Activated naive CD4-positive, alpha-beta T cell treated with anti-CD3 and anti-CD28 coated beads for 36 hours (primary cell): ENCODE results near the gene TSPAN14. TPM values are rescaled to one million over a fixed set of nuclear protein-coding genes. Genes with fewer than 3 reads are reported as not detected.
"Not testable (repeated sequence)": the region's sequence is repeated elsewhere in the genome, so short reads cannot be mapped to it uniquely, and the experiment has no call there.

Source experiments
- CTCF ChIA-PET: fragments of 350-600 bp; sonication (Branson Sonifier 250); formaldehyde crosslinking; loops from one replicate; lab custom pipeline; 2021; ENCODE audit warnings: antibody characterized with exemption; lab: Charles Lee
- DNase-seq: peaks from one replicate; pipeline ENCODE4 v3.0.0-alpha.2; 2020
- H3K27ac Mint-ChIP-seq: one replicate; pipeline ENCODE4 v1.8.0; 2021; ENCODE audit warnings: mild to moderate bottlenecking, mixed read lengths
- H3K27me3 Mint-ChIP-seq: one replicate; pipeline ENCODE4 v1.8.0; 2021; ENCODE audit warnings: low read depth, mixed read lengths
- H3K36me3 Mint-ChIP-seq: one replicate; pipeline ENCODE4 v1.8.0; 2021; ENCODE audit warnings: low read depth, mixed read lengths
- H3K4me1 Mint-ChIP-seq: one replicate; pipeline ENCODE4 v1.8.0; 2021; ENCODE audit warnings: low read depth, mixed read lengths
- H3K4me3 Mint-ChIP-seq: one replicate; pipeline ENCODE4 v1.8.0; 2021; ENCODE audit warnings: mild to moderate bottlenecking, moderate library complexity, mixed read lengths
- H3K9me3 Mint-ChIP-seq: one replicate; pipeline ENCODE4 v1.8.0; 2021; ENCODE audit warnings: mixed read lengths
- intact Hi-C: fragments of 100-400 bp; cut with micrococcal nuclease; formaldehyde crosslinking; loops from one replicate; pipeline ENCODE4 v1.15.1; 2023
- total RNA-seq, 2 experiments: library from RNA; stranded (reverse); gene quantifications; one replicate each; pipeline ENCODE4 v1.2.3, GENCODE V29; 2021

TSPAN14 gene
- total RNA-seq, 2 experiments from 2014 or later = 33.5 to 35.5 TPM

GRCh38 chr10:80412486-80412885 lies 41.6 kb upstream of the TSPAN14 start:
- Mint-ChIP-seq H3K4me3 (no peak overlapping the region), H3K36me3 (no peaks in the 10 kb centered on the region), H3K9me3 (no peaks in the 10 kb centered on the region), H3K27me3 (no peaks in the 10 kb centered on the region), H3K27ac (no peak overlapping the region), H3K4me1 (peaks cover 32% of the 10 kb centered on the region)
- intact Hi-C loops = no loop called here
- CTCF ChIA-PET = interaction anchor here (1.4 to 2.9 kb wide), 2 partner anchors 35 to 93 kb away, joined by 7 to 9 read pairs; no protein-coding TSS in a partner anchor
- peak; percentile 31 for DNase-seq

GRCh38 chr10:80413271-80413996 lies 40.7 kb upstream of the TSPAN14 start:
- Mint-ChIP-seq H3K4me3 (no peak overlapping the region), H3K27me3 (no peaks in the 10 kb centered on the region), H3K4me1 (peaks cover 27% of the 10 kb centered on the region), H3K27ac (peak overlapping the region; percentile 14), H3K36me3 (no peaks in the 10 kb centered on the region), H3K9me3 (no peaks in the 10 kb centered on the region)
- DNase-seq = peak; percentile 23
- CTCF ChIA-PET = interaction anchor here (0.5 to 1.1 kb wide), 2 partner anchors 13 to 35 kb away, joined by 3 to 5 read pairs; no protein-coding TSS in a partner anchor
- intact Hi-C loops = no loop called here

- Mint-ChIP-seq H3K9me3 (no peaks in the 10 kb centered on the region), H3K4me1 (peaks cover 25% of the 10 kb centered on the region), H3K27ac (no peak overlapping the region), H3K4me3 (no peak overlapping the region), H3K27me3 (no peaks in the 10 kb centered on the region), H3K36me3 (no peaks in the 10 kb centered on the region)
- DNase-seq = no peak
- intact Hi-C loops = no loop called here
- CTCF ChIA-PET = interaction anchor here (1.1 kb wide), 1 partner anchor 36 kb away, joined by 5 read pairs; no protein-coding TSS in a partner anchor
Observed at GRCh38 chr10:80414142-80414895, 39.8 kb upstream of the TSPAN14 start.

- no peak for DNase-seq
- Mint-ChIP-seq H3K27me3 (no peaks in the 10 kb centered on the region), H3K27ac (no peak overlapping the region), H3K9me3 (no peaks in the 10 kb centered on the region), H3K36me3 (no peaks in the 10 kb centered on the region), H3K4me3 (no peak overlapping the region), H3K4me1 (peaks cover 20% of the 10 kb centered on the region)
- CTCF ChIA-PET = interaction anchor here (0.6 kb wide), 1 partner anchor 20 kb away, joined by 3 read pairs; no protein-coding TSS in a partner anchor
- intact Hi-C loops = no loop called here
Observed at GRCh38 chr10:80415734-80416478, 38.2 kb upstream of the TSPAN14 start.

DNA sequence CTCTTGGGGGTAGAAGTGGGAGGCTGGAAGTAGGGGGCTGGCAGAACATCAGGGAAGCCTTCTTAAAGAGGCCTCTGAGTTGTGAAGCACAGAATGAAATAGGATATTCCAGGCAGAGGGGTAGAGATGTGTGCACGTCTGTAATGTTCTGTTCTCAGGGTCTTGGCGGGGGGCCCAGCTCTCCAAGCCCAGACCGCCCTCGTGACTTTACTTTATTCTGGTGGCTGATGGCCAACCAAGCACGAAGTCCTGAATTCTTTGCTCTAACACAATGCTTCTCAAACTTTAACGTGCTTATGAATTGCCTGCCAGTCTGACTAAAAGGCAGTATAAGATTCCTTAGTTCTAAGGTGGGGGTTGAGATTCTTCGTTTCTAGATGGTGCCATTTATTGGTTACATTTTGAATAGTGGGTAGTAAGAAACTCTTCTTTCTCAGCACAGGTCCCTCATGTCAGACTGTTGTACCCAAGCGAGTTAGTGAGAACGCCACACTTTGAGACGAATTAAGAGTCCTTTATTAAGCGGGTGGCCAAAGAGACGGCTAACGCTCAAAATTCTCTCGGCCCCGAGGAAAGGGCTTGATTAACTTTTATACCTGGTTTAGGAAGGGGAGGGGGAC lies 37.5 kb upstream of the TSPAN14 start:
- H3K27me3 Mint-ChIP-seq = no peaks in the 10 kb centered on the region
- no peaks in the 10 kb centered on the region for H3K9me3 Mint-ChIP-seq
- H3K27ac Mint-ChIP-seq = no peak overlapping the region
- no peak overlapping the region for H3K4me3 Mint-ChIP-seq
- CTCF ChIA-PET = no interaction called here
- peaks cover 19% of the 10 kb centered on the region for H3K4me1 Mint-ChIP-seq
- no peak for DNase-seq
- no peaks in the 10 kb centered on the region for H3K36me3 Mint-ChIP-seq
- intact Hi-C loops = no loop called here

DNA sequence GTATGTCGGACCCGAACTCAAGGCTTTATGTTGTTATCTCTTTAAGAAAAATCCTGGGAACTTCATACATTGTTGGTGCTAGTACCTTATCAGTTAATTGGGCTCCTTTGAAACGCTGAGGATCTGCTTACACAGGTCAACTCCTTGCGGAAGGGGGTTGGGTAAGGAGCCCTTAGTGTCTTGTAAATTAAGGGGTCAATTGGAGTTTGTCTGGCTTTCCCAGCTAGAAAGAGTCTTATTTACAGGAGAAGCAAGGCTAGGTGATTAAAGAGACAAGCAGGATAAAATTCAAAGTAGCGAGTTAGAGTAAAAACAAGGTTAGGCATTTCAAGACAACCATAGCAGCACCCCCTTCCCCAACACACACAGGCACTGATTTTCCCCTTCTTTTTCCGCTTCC lies 36.9 kb upstream of the TSPAN14 start:
- CTCF ChIA-PET = not testable (repeated sequence)

DNA sequence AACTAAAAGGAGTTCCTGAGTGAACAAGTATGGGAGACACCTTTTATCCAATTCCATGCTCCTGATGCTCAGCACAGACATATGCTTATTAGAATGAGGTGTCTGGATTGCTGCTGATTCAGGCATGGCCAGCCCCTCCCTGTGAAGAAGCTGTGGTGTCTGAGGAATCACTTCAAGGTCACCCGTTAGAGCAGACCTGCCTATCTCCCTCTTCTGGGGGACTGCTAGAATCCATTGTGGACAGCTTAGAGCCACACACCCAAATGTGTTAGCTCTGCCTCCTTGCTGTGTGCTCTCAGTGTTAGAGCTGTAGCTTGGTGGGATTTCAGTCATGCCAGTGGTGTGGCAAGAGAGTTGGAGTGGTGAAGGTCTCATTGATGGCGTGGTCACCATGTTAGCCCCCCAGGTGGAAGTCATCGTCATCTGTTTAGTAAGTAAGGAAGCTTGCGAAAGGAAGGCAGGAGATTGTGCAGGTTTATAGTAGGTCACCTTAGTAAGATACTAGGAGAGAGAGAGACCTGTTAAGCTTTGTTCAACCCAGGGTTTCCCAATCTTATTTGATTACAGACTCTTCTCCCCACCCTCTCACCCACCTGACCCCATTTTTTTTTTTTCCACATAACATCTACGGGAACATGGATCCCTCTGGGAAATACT lies 32.9 kb upstream of the TSPAN14 start:
- CTCF ChIA-PET = interaction anchor here (0.6 to 2.1 kb wide), 4 partner anchors 43 to 176 kb away, joined by 4 to 9 read pairs (median 4); no protein-coding TSS in a partner anchor

More for the DNA sequence above, 36.9 kb upstream of the TSPAN14 start:
- H3K27ac Mint-ChIP-seq, H3K4me3 Mint-ChIP-seq, H3K36me3 Mint-ChIP-seq, H3K27me3 Mint-ChIP-seq, H3K9me3 Mint-ChIP-seq, DNase-seq, intact Hi-C loops: not testable (repeated sequence)
- H3K4me1 Mint-ChIP-seq = peaks cover 15% of the 10 kb centered on the region

GRCh38 chr10:80421707-80422536 lies 32.2 kb upstream of the TSPAN14 start:
- no peak overlapping the region for H3K4me3 Mint-ChIP-seq
- H3K9me3 Mint-ChIP-seq = no peaks in the 10 kb centered on the region
- CTCF ChIA-PET = interaction anchor here (0.8 to 2.1 kb wide), 4 partner anchors 22 to 175 kb away, joined by 3 to 9 read pairs (median 4); no protein-coding TSS in a partner anchor
- H3K4me1 Mint-ChIP-seq = no peaks in the 10 kb centered on the region
- H3K27ac Mint-ChIP-seq = no peak overlapping the region
- peaks cover 7% of the 10 kb centered on the region for H3K36me3 Mint-ChIP-seq
- DNase-seq = no peak
- intact Hi-C loops = no loop called here
- H3K27me3 Mint-ChIP-seq = no peaks in the 10 kb centered on the region

More for the DNA sequence above, 32.9 kb upstream of the TSPAN14 start:
- Mint-ChIP-seq H3K4me3 (no peak overlapping the region), H3K27me3 (no peaks in the 10 kb centered on the region), H3K4me1 (no peaks in the 10 kb centered on the region), H3K36me3 (peaks cover 7% of the 10 kb centered on the region), H3K27ac (no peak overlapping the region), H3K9me3 (no peaks in the 10 kb centered on the region)
- intact Hi-C loops = no loop called here
- DNase-seq = no peak

GRCh38 chr10:80425901-80426300 lies 28.2 kb upstream of the TSPAN14 start:
- no peak overlapping the region for H3K27ac Mint-ChIP-seq
- no peaks in the 10 kb centered on the region for H3K27me3 Mint-ChIP-seq
- intact Hi-C loops = no loop called here

GRCh38 chr10:80427541-80427940 lies 26.6 kb upstream of the TSPAN14 start:
- H3K4me1 Mint-ChIP-seq = peaks cover 4% of the 10 kb centered on the region
- intact Hi-C loops = no loop called here
- CTCF ChIA-PET = interaction anchor here (0.6 kb wide), 1 partner anchor 237 kb away, joined by 5 read pairs; no protein-coding TSS in a partner anchor
- no peak overlapping the region for H3K4me3 Mint-ChIP-seq
- no peak overlapping the region for H3K27ac Mint-ChIP-seq
- peaks cover 17% of the 10 kb centered on the region for H3K36me3 Mint-ChIP-seq
- DNase-seq = no peak
- H3K9me3 Mint-ChIP-seq = no peaks in the 10 kb centered on the region
- H3K27me3 Mint-ChIP-seq = no peaks in the 10 kb centered on the region

More at GRCh38 chr10:80425901-80426300, 28.2 kb upstream of the TSPAN14 start:
- Mint-ChIP-seq H3K36me3 (peaks cover 17% of the 10 kb centered on the region), H3K4me3 (no peak overlapping the region), H3K4me1 (peaks cover 4% of the 10 kb centered on the region), H3K9me3 (no peaks in the 10 kb centered on the region)
- CTCF ChIA-PET = interaction anchor here (0.5 to 1.7 kb wide), 3 partner anchors 13 to 19 kb away, joined by 3 to 8 read pairs (median 3); no protein-coding TSS in a partner anchor
- DNase-seq = no peak
